ENCODE measurements around the gene SH3BGRL2.

SH3BGRL2 gene

GRCh38 chr6:79733388-79733787 is 102.3 kb downstream of the SH3BGRL2 start:
- Histone ChIP-seq H3K4me3 (replicated peaks; ENCODE audit: insufficient read depth, low read length) (no peak overlapping the region), H3K27me3 (ENCODE audit: insufficient read depth, poor library complexity, severe bottlenecking) (no peaks in the 10 kb centered on the region), H3K27ac (replicated peaks) (no peak overlapping the region)
- TF ChIP-seq GABPA (IDR thresholded peaks at IDR 0.05; ENCODE audit: low read depth) = no peak
- no peak for TF ChIP-seq SPI1 (IDR thresholded peaks at IDR 0.05; ENCODE audit: borderline replicate concordance, low read depth)
- no peak for TF ChIP-seq POLR2AphosphoS5 (IDR thresholded peaks at IDR 0.05; ENCODE audit: low read depth)
- no peak for TF ChIP-seq CTCF (IDR thresholded peaks at IDR 0.05; ENCODE audit: insufficient read depth, low read length)
- no peak for TF ChIP-seq REST (IDR thresholded peaks at IDR 0.05; ENCODE audit: insufficient replicate concordance, low read depth)
- DNase-seq (ENCODE audit: low read depth in 1 of 2, low spot score in 1 of 2) = no peak

GRCh38 chr6:79734374-79734773 is 103.2 kb downstream of the SH3BGRL2 start:
- TF ChIP-seq POLR2AphosphoS5 (IDR thresholded peaks at IDR 0.05; ENCODE audit: low read depth) = no peak
- no peak for TF ChIP-seq SPI1 (IDR thresholded peaks at IDR 0.05; ENCODE audit: borderline replicate concordance, low read depth)
- no peak for TF ChIP-seq GABPA (IDR thresholded peaks at IDR 0.05; ENCODE audit: low read depth)
- TF ChIP-seq CTCF (IDR thresholded peaks at IDR 0.05; ENCODE audit: insufficient read depth, low read length) = no peak
- TF ChIP-seq REST (IDR thresholded peaks at IDR 0.05; ENCODE audit: insufficient replicate concordance, low read depth) = no peak
- DNase-seq (ENCODE audit: low read depth in 1 of 2, low spot score in 1 of 2) = no peak
- H3K4me3 ChIP-seq (replicated peaks; ENCODE audit: insufficient read depth, low read length) = no peak overlapping the region

GRCh38 chr6:79735183-79735582 is 104.1 kb downstream of the SH3BGRL2 start:
- Histone ChIP-seq H3K27ac (replicated peaks) (no peak overlapping the region), H3K27me3 (ENCODE audit: insufficient read depth, poor library complexity, severe bottlenecking) (no peaks in the 10 kb centered on the region), H3K4me3 (replicated peaks; ENCODE audit: insufficient read depth, low read length) (no peak overlapping the region)
- TF ChIP-seq REST (IDR thresholded peaks at IDR 0.05; ENCODE audit: insufficient replicate concordance, low read depth) (no peak), CTCF (IDR thresholded peaks at IDR 0.05; ENCODE audit: insufficient read depth, low read length) (no peak), POLR2AphosphoS5 (IDR thresholded peaks at IDR 0.05; ENCODE audit: low read depth) (no peak)
- DNase-seq (ENCODE audit: low read depth in 1 of 2, low spot score in 1 of 2) = no peak

More at GRCh38 chr6:79734374-79734773, 103.2 kb downstream of the SH3BGRL2 start:
- Histone ChIP-seq H3K27ac (replicated peaks) (no peak overlapping the region), H3K27me3 (ENCODE audit: insufficient read depth, poor library complexity, severe bottlenecking) (no peaks in the 10 kb centered on the region)
